Rectal smooth muscle tissue (tissue), 1 donor: ENCODE results near the gene PCDHB14.
A peak's percentile ranks its signal among the peaks of the same experiment; 100 is the strongest.
"Not testable (repeated sequence)": the region's sequence is repeated elsewhere in the genome, so short reads cannot be mapped to it uniquely, and the experiment has no call there.

Experiments
- H3K27ac ChIP-seq: one replicate; pipeline ENCODE4 v1.7.0; 2013; ENCODE audit warnings: low read depth, low read length, inconsistent platforms
- H3K27me3 ChIP-seq: one replicate; pipeline ENCODE4 v1.7.0; 2013; ENCODE audit warnings: low read length; ENCODE audit not compliant: control insufficient read depth, insufficient read depth
- H3K36me3 ChIP-seq: one replicate; pipeline ENCODE4 v1.7.0; 2013; ENCODE audit warnings: low read length; ENCODE audit not compliant: control insufficient read depth, insufficient read depth
- H3K4me1 ChIP-seq: one replicate; pipeline ENCODE4 v1.7.0; 2013; ENCODE audit warnings: low read length; ENCODE audit not compliant: control insufficient read depth, insufficient read depth
- H3K4me3 ChIP-seq: one replicate; pipeline ENCODE4 v1.7.0; 2013; ENCODE audit warnings: low read length
- H3K9ac ChIP-seq: one replicate; pipeline ENCODE4 v1.7.0; 2013; ENCODE audit warnings: low read length

The PCDHB14 gene

DNA sequence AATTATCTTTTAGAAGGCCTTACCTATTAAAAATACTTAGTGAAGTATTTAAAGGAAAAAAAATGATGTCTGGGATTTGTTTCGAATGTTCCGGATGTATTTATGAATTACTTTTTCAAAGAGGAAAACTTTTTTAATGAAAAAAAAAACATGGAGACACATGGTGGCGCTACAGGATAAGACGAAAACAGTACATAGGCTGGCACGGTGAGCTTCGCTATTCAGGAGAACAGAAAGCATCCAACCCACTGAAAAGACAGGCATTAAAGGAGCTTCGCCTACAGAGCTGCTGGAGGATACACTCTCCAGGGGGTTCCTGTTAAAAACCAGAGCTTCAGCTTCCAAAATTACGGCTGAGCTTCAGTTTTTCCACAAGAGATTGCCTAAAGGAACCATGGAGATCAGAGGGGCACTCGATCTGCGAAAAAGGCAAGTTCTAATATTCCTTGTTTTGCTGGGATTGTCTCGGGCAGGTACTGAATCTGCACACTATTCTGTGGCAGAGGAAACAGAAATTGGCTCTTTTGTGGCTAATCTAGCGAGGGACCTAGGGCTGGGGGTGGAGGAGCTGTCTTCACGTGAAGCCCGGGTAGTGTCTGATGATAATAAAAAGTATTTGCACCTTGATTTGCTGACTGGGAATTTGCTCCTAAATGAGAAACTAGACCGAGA, at the start of gene PCDHB14:
Gene PCDHB14 (plus strand): TSS at position 232 of the 672 bp plus-strand sequence. CDS start 163 bp downstream, at position 395.
- H3K27ac ChIP-seq = no peak within 1 kb of the TSS
- H3K4me3 ChIP-seq = peak within 1 kb of the TSS; percentile 42
- no peaks in the 10 kb centered on the region for H3K4me1 ChIP-seq
- H3K27me3 ChIP-seq = no peaks in the 10 kb centered on the region
- no peak within 1 kb of the TSS for H3K9ac ChIP-seq
- no peaks in the 10 kb centered on the region for H3K36me3 ChIP-seq

DNA sequence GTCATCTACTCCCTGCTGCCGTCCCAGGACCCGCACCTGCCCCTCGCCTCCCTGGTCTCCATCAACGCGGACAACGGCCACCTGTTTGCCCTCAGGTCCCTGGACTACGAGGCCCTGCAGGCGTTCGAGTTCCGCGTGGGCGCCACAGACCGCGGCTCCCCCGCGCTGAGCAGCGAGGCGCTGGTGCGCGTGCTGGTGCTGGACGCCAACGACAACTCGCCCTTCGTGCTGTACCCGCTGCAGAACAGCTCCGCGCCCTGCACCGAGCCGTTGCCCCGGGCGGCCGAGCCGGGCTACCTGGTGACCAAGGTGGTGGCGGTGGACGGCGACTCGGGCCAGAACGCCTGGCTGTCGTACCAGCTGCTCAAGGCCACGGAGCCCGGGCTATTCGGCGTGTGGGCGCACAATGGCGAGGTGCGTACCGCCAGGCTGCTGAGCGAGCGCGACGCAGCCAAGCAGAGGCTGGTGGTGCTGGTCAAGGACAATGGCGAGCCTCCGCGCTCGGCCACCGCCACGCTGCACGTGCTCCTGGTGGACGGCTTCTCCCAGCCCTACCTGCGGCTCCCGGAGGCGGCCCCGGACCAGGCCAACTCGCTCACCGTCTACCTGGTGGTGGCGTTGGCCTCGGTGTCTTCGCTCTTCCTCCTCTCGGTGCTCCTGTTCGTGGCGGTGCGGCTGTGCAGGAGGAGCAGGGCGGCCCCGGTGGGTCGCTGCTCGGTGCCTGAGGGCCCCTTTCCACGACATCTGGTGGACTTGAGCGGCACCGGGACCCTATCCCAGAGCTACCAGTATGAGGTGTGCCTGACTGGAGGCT, 48.6 kb upstream of the PCDHB14 start:
- H3K27me3 ChIP-seq, H3K27ac ChIP-seq, H3K9ac ChIP-seq, H3K4me1 ChIP-seq, H3K36me3 ChIP-seq, H3K4me3 ChIP-seq: not testable (repeated sequence)

DNA sequence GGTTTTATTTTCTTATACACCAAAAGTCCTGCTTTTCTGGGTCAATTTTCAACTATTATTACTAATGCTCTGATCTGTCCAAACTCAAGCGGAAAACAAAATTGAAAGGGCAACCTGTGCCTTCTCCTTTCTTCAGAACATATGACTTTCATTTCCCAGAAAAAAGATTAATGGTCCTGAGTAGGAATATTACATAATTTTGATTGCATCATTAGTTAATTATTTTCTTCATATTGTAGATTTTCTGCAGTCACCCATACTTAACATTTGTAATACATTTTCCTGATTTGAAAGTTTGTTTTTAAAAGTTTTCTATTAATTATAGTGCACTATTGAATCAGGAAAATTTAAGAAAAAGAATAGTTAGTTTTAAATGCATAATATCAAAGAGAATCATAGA, 47.2 kb upstream of the PCDHB14 start:
- Histone ChIP-seq H3K27ac (no peak overlapping the region), H3K4me1 (no peaks in the 10 kb centered on the region), H3K36me3 (no peaks in the 10 kb centered on the region), H3K4me3 (no peak overlapping the region), H3K27me3 (peaks cover 3% of the 10 kb centered on the region), H3K9ac (no peak overlapping the region)

DNA sequence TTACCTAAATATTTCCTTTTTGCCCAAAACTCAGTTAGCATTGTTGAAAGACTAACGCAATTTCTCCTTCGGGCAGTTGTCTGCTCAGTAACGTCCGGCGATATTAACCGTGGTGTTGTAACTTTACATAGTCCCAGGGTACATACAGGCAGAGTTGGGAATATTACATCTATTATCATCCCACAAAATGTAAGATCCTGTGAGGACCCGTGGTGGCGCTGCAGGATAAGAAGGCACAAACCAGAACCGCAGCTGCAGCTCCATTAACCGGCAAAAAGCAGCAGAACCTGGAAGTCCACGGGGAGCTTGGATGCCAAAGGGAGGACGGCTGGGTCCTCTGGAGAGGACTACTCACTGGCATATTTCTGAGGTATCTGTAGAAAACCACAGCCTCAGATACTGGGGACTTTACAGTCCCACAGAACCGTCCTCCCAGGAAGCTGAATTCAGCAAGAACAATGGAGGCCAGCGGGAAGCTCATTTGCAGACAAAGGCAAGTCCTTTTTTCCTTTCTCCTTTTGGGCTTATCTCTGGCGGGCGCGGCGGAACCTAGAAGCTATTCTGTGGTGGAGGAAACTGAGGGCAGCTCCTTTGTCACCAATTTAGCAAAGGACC, 45.5 kb upstream of the PCDHB14 start, which contains the start of gene PCDHB8:
Gene PCDHB8 (plus strand): TSS at position 214 of the 615 bp plus-strand sequence. CDS start 245 bp downstream, at position 459.
- not testable (repeated sequence) for H3K4me1 ChIP-seq, H3K36me3 ChIP-seq, H3K27me3 ChIP-seq, H3K27ac ChIP-seq, H3K9ac ChIP-seq, H3K4me3 ChIP-seq

DNA sequence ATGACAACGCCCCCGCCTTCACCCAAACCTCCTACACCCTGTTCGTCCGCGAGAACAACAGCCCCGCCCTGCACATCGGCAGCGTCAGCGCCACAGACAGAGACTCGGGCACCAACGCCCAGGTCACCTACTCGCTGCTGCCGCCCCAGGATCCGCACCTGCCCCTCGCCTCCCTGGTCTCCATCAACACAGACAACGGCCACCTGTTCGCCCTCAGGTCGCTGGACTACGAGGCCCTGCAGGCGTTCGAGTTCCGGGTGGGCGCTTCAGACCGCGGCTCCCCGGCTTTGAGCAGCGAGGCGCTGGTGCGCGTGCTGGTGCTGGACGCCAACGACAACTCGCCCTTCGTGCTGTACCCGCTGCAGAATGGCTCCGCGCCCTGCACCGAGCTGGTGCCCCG, 43.8 kb upstream of the PCDHB14 start:
- not testable (repeated sequence) for H3K4me1 ChIP-seq, H3K4me3 ChIP-seq, H3K27ac ChIP-seq, H3K36me3 ChIP-seq, H3K27me3 ChIP-seq, H3K9ac ChIP-seq

DNA sequence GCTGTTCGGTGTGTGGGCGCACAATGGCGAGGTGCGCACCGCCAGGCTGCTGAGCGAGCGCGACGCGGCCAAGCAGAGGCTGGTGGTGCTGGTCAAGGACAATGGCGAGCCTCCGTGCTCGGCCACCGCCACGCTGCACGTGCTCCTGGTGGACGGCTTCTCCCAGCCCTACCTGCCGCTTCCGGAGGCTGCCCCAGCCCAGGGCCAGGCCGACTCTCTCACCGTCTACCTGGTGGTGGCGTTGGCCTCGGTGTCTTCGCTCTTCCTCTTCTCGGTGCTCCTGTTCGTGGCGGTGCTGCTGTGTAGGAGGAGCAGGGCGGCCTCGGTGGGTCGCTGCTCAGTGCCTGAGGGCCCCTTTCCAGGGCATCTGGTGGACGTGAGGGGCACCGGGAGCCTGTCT, 43.3 kb upstream of the PCDHB14 start:
- not testable (repeated sequence) for H3K4me3 ChIP-seq

DNA sequence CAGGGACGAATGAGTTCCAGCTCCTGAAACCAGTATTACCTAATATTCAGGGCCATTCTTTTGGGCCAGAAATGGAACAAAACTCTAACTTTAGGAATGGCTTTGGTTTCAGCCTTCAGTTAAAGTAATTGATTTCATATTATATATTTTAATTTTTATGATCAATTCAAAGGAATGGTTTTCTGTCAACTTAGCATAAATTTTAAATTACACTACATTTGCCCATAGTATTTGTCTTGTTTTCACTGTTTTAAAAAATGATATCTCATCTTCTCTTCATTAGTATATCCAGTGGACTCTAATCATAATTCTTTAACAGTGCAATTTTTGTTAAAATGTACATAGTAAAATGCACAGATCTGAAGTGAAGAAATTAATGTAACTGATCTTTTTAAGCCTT, 42.8 kb upstream of the PCDHB14 start:
- no peaks in the 10 kb centered on the region for H3K36me3 ChIP-seq
- no peak overlapping the region for H3K27ac ChIP-seq
- H3K4me1 ChIP-seq = no peaks in the 10 kb centered on the region
- no peak overlapping the region for H3K4me3 ChIP-seq
- H3K9ac ChIP-seq = no peak overlapping the region
- no peaks in the 10 kb centered on the region for H3K27me3 ChIP-seq

More for the DNA sequence above, 43.3 kb upstream of the PCDHB14 start:
- not testable (repeated sequence) for H3K36me3 ChIP-seq, H3K27me3 ChIP-seq, H3K27ac ChIP-seq, H3K9ac ChIP-seq, H3K4me1 ChIP-seq

DNA sequence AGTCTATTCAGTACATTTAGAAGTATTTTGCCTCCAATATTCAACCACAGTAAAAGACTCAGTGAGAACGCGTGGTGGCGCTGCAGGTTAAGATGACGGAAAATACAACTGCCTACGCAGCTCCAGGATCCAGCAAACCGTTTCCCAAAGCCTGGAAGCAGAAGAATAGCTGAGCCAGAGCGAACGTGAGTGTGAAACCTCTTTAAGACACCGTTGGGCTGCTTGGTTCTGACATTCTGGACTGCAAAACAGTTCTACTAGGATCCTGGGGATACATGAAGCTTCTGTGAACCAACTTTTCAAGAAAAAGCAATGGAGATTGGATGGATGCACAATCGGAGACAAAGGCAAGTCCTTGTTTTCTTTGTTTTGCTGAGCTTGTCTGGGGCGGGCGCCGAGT, 40.9 kb upstream of the PCDHB14 start, which contains the start of gene PCDHB16:
Gene PCDHB16 (plus strand): TSS at position 140 of the 400 bp plus-strand sequence. CDS start 173 bp downstream, at position 313.
- H3K4me3 ChIP-seq = peak within 1 kb of the TSS; percentile 28
- H3K27ac ChIP-seq = no peak within 1 kb of the TSS
- H3K4me1 ChIP-seq = no peaks in the 10 kb centered on the region
- no peak within 1 kb of the TSS for H3K9ac ChIP-seq
- H3K36me3 ChIP-seq = no peaks in the 10 kb centered on the region
- H3K27me3 ChIP-seq = no peaks in the 10 kb centered on the region

DNA sequence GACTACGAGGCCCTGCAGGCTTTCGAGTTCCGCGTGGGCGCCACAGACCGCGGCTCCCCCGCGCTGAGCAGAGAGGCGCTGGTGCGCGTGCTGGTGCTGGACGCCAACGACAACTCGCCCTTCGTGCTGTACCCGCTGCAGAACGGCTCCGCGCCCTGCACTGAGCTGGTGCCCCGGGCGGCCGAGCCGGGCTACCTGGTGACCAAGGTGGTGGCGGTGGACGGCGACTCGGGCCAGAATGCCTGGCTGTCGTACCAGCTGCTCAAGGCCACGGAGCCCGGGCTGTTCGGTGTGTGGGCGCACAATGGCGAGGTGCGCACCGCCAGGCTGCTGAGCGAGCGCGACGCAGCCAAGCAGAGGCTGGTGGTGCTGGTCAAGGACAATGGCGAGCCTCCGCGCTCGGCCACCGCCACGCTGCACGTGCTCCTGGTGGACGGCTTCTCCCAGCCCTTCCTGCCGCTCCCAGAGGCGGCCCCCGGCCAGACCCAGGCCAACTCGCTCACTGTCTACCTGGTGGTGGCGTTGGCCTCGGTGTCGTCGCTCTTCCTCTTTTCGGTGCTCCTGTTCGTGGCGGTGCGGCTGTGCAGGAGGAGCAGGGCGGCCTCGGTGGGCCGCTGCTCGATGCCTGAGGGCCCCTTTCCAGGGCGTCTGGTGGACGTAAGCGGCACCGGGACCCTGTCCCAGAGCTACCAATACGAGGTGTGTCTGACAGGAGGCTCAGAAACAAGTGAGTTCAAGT, 38.9 kb upstream of the PCDHB14 start:
- H3K36me3 ChIP-seq, H3K27me3 ChIP-seq, H3K9ac ChIP-seq, H3K4me3 ChIP-seq, H3K4me1 ChIP-seq, H3K27ac ChIP-seq: not testable (repeated sequence)

DNA sequence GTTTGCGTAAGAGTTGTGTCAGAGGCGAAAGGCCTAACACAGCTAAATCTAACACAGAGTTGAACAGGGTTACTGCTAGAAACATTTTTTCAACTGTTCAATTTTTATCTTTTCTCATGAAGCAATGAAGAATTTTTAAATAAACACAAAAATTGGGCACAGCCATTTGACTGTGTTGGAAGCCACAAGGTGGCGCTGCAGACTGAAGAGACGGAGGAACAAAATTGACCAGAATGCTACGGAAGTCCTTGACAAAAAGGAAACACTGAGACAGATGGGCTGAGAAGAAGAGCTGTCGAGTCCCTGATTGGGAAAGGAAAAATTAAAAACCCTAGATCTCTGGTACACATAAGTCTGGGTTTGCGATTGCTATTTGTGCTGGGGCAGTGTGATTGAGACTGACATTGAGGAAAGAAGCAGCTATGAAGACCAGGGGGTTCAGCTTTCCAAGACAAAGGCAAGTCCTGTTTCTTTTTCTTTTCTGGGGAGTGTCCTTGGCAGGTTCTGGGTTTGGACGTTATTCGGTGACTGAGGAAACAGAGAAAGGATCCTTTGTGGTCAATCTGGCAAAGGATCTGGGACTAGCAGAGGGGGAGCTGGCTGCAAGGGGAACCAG, 36.1 kb upstream of the PCDHB14 start, which contains the start of gene PCDHB9:
Gene PCDHB9 (plus strand): TSS at position 265 of the 616 bp plus-strand sequence. CDS start 158 bp downstream, at position 423.
- no peaks in the 10 kb centered on the region for H3K27me3 ChIP-seq
- H3K4me3 ChIP-seq = no peak within 1 kb of the TSS

DNA sequence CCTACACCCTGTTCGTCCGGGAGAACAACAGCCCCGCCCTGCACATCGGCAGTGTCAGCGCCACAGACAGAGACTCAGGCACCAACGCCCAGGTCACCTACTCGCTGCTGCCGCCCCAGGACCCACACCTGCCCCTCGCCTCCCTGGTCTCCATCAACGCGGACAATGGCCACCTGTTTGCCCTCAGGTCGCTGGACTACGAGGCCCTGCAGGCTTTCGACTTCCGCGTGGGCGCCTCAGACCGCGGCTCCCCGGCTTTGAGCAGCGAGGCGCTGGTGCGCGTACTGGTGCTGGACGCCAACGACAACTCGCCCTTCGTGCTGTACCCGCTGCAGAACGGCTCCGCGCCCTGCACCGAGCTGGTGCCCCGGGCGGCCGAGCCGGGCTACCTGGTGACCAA, 34.5 kb upstream of the PCDHB14 start:
- not testable (repeated sequence) for H3K36me3 ChIP-seq, H3K4me1 ChIP-seq, H3K4me3 ChIP-seq, H3K27me3 ChIP-seq, H3K27ac ChIP-seq, H3K9ac ChIP-seq

More for the DNA sequence above, 36.1 kb upstream of the PCDHB14 start, which contains the start of gene PCDHB9:
- no peaks in the 10 kb centered on the region for H3K4me1 ChIP-seq
- no peak within 1 kb of the TSS for H3K27ac ChIP-seq
- no peaks in the 10 kb centered on the region for H3K36me3 ChIP-seq
- no peak within 1 kb of the TSS for H3K9ac ChIP-seq
